Upper lobe of left lung (tissue), 4 donors: ENCODE measurements around the gene PSG1.
"Not testable (repeated sequence)": the region's sequence is repeated elsewhere in the genome, so short reads cannot be mapped to it uniquely, and the experiment has no call there.

ENCODE experiments used
- CTCF ChIP-seq, 6 experiments: fragments of 450-650 bp in 4 of 6; fragments of 200-600 bp in 2 of 6; sonication (generic) in 2 of 6; IDR thresholded peaks; one replicate each; pipeline ENCODE4 v1.5.1; 2016 to 2019; ENCODE audit warnings: antibody characterized with exemption in 6 of 6
- POLR2A ChIP-seq, 4 donors: fragments of 450-650 bp; IDR thresholded peaks; one replicate each; pipeline ENCODE4 v1.5.1; 2016 to 2017; ENCODE audit warnings: antibody characterized with exemption in 4 of 4, mild to moderate bottlenecking in 2 of 4
- POLR2AphosphoS5 ChIP-seq, 2 donors: sonication (generic); formaldehyde crosslinking; IDR thresholded peaks; one replicate each; pipeline ENCODE4 v1.5.1; 2017; ENCODE audit warnings: antibody characterized with exemption in 2 of 2

GRCh38 chr19:42913516-42913915, 34.0 kb upstream of the PSG1 start:
- TF ChIP-seq CTCF, POLR2A, POLR2AphosphoS5 (IDR thresholded peaks at IDR 0.05): not testable (repeated sequence)
